GM18858 (cell line): ENCODE measurements around the gene MYO10.
"Not testable (repeated sequence)": the region's sequence is repeated elsewhere in the genome, so short reads cannot be mapped to it uniquely, and the experiment has no call there.

Experiments
- ATAC-seq: cut with Tn5 transposase; IDR thresholded peaks from one replicate; pipeline ENCODE4 v1.9.1; 2021; ENCODE audit not compliant: unreplicated experiment

The MYO10 gene

GRCh38 chr5:16750445-16750844 is 185.6 kb downstream of the MYO10 start:
- ATAC-seq: no peak

GRCh38 chr5:16749626-16750025 is 186.5 kb downstream of the MYO10 start:
- ATAC-seq: no peak

GRCh38 chr5:16744164-16744880 is 191.8 kb downstream of the MYO10 start:
- no peak for ATAC-seq

GRCh38 chr5:16742938-16743337 is 193.2 kb downstream of the MYO10 start:
- no peak for ATAC-seq

GRCh38 chr5:16740811-16741392 is 195.2 kb downstream of the MYO10 start:
- no peak for ATAC-seq

- ATAC-seq: no peak
These were observed 195.8 kb downstream of the MYO10 start for GRCh38 chr5:16740066-16740810.

- ATAC-seq: not testable (repeated sequence)
These were observed 197.7 kb downstream of the MYO10 start for GRCh38 chr5:16738393-16738792.

- no peak for ATAC-seq
These were observed 198.3 kb downstream of the MYO10 start for GRCh38 chr5:16737620-16738364.

- no peak for ATAC-seq
These were observed 198.9 kb downstream of the MYO10 start for GRCh38 chr5:16737209-16737608.

GRCh38 chr5:16736158-16736995 is 199.7 kb downstream of the MYO10 start:
- no peak for ATAC-seq

- ATAC-seq: no peak
These were observed 200.7 kb downstream of the MYO10 start for GRCh38 chr5:16735101-16736060.

- no peak for ATAC-seq
These were observed 202.6 kb downstream of the MYO10 start for GRCh38 chr5:16733331-16734006.

GRCh38 chr5:16732356-16732755 is 203.7 kb downstream of the MYO10 start:
- no peak for ATAC-seq

GRCh38 chr5:16727755-16728325 is 208.2 kb downstream of the MYO10 start:
- peak; percentile 39 for ATAC-seq

- no peak for ATAC-seq
These were observed 209.5 kb downstream of the MYO10 start for GRCh38 chr5:16726538-16726946.

GRCh38 chr5:16725575-16725974 is 210.5 kb downstream of the MYO10 start:
- no peak for ATAC-seq

GRCh38 chr5:16723821-16724220 is 212.3 kb downstream of the MYO10 start:
- no peak for ATAC-seq

GRCh38 chr5:16722097-16722495 is 214.0 kb downstream of the MYO10 start:
- ATAC-seq: no peak
